Mucosa of stomach (tissue), 1 donor: ENCODE data around the gene GZMH.
"Not testable (repeated sequence)": the region's sequence is repeated elsewhere in the genome, so short reads cannot be mapped to it uniquely, and the experiment has no call there.

Experiments
- H3K27me3 ChIP-seq: one replicate; pipeline ENCODE4 v1.7.0; 2013; ENCODE audit warnings: mild to moderate bottlenecking, low read length; ENCODE audit not compliant: control insufficient read depth, insufficient read depth
- H3K36me3 ChIP-seq: one replicate; pipeline ENCODE4 v1.7.0; 2013; ENCODE audit warnings: low read length; ENCODE audit not compliant: control insufficient read depth, insufficient read depth
- H3K4me1 ChIP-seq: one replicate; pipeline ENCODE4 v1.7.0; 2013; ENCODE audit warnings: mild to moderate bottlenecking, low read length; ENCODE audit not compliant: control insufficient read depth, insufficient read depth
- H3K4me3 ChIP-seq: one replicate; pipeline ENCODE4 v1.7.0; 2013; ENCODE audit warnings: low read length
- H3K9ac ChIP-seq: one replicate; pipeline ENCODE4 v1.7.0; 2013; ENCODE audit warnings: mild to moderate bottlenecking, low read length, moderate library complexity
- H3K9me3 ChIP-seq: one replicate; pipeline ENCODE4 v1.7.0; 2013; ENCODE audit warnings: mild to moderate bottlenecking, low read length, moderate library complexity; ENCODE audit not compliant: control insufficient read depth
- donor health status: Pancreatic carcinoma.

Gene GZMH

GRCh38 chr14:24613747-24614146 is 4.3 kb upstream of the GZMH start:
- H3K9ac ChIP-seq: no peak overlapping the region
- no peaks in the 10 kb centered on the region for H3K27me3 ChIP-seq
- H3K4me1 ChIP-seq: no peaks in the 10 kb centered on the region
- H3K4me3 ChIP-seq: no peak overlapping the region
- no peaks in the 10 kb centered on the region for H3K9me3 ChIP-seq
- no peaks in the 10 kb centered on the region for H3K36me3 ChIP-seq

- Histone ChIP-seq H3K36me3 (no peaks in the 10 kb centered on the region), H3K4me1 (no peaks in the 10 kb centered on the region), H3K27me3 (no peaks in the 10 kb centered on the region), H3K9ac (no peak overlapping the region), H3K9me3 (no peaks in the 10 kb centered on the region), H3K4me3 (no peak overlapping the region)
Measured at GRCh38 chr14:24613241-24613640, 3.8 kb upstream of the GZMH start.

DNA sequence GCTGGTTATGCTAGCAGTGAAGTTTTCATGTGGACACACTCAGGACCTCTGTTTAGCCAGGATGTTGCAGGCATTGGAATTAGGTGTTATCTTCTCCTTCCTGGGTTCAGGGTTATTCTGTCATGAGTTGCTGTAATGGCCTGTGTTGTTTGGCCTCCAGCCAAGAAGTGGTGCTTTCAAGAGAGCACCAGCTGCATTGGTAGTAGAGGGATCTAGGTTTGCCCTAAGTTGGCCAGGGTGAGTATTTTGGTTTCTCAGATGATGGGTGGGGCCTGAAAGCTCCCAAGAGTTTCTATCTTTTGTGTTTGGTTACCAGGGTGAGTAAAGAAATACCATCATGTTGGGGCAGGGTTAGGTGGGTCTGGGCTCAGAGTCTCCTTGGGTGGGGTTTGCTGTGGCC is 2.7 kb upstream of the GZMH start:
- Histone ChIP-seq H3K4me1 (no peaks in the 10 kb centered on the region), H3K36me3 (no peaks in the 10 kb centered on the region), H3K27me3 (no peaks in the 10 kb centered on the region), H3K9me3 (no peaks in the 10 kb centered on the region), H3K4me3 (no peak overlapping the region), H3K9ac (no peak overlapping the region)

DNA sequence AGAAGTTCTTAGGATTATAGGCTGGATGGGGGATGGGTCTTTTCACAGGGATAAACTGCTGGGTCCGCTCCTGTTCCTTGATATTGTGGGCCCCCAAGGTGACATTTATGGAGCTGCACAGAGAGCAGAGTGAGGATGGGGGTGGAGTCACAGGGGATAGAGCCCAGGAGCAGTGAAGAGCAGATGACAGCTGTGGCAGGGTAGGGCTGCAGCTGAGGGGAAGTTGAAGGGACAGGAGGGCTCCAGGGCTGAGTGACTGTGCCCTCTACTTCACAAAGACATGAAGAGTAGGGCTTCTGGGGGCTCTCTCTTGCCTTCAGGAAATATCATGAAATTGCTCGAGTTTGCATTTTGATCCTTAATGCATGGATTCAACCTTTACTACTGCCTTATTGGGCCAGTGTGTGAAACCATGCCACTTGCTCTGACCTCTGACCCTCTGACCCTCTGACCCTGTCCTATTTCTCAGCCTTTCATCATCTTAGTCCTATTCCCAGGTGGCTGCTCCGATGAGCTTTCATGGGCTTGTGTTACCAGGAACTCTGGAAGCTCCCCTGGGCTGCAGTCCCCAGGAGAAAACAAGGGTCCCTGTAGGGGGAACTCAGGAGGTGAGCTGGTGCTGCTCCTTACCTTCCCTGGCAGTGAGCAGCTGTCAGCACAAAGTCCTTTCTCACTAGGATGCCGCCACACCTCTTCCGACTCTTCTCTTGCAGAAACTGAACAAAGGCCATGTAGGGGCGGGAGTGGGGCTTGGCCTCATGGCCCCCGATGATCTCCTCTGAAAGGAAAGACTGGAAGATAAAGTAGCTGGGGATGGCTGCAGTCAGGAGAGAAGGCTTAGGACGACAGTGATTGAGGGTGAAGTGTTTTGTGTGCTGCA is 1.6 kb downstream of the GZMH start:
- no peaks in the 10 kb centered on the region for H3K4me1 ChIP-seq
- no peaks in the 10 kb centered on the region for H3K9me3 ChIP-seq
- H3K27me3 ChIP-seq: no peaks in the 10 kb centered on the region
- no peak overlapping the region for H3K4me3 ChIP-seq
- no peaks in the 10 kb centered on the region for H3K36me3 ChIP-seq
- H3K9ac ChIP-seq: no peak overlapping the region

- H3K27me3 ChIP-seq: no peaks in the 10 kb centered on the region
- no peak overlapping the region for H3K4me3 ChIP-seq
Measured at GRCh38 chr14:24607081-24607480, 2.4 kb downstream of the GZMH start.

DNA sequence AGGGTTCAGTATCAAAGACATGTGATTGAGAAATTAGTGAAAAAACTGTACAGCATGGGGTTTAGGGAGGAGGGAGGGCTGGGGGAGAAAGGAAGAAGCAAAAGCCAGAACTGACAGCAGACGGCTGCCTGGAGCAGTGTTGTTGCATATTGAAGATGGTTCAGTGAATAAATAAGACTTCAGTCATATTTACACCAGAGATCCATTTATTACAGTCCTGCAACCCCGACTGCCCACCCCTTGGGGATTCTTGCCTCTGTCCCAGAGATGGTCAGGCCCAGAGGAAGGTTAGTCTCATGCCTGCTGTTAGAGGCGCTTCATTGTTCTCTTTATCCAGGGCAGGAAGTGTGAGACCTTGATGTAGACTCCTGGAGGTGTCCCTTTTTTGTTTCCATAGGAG is 3.2 kb downstream of the GZMH start:
- H3K9me3 ChIP-seq: no peaks in the 10 kb centered on the region
- no peak overlapping the region for H3K4me3 ChIP-seq
- no peaks in the 10 kb centered on the region for H3K4me1 ChIP-seq
- no peaks in the 10 kb centered on the region for H3K36me3 ChIP-seq
- H3K27me3 ChIP-seq: no peaks in the 10 kb centered on the region
- H3K9ac ChIP-seq: no peak overlapping the region

More at GRCh38 chr14:24607081-24607480, 2.4 kb downstream of the GZMH start:
- Histone ChIP-seq H3K36me3 (no peaks in the 10 kb centered on the region), H3K9me3 (no peaks in the 10 kb centered on the region), H3K4me1 (no peaks in the 10 kb centered on the region), H3K9ac (no peak overlapping the region)

DNA sequence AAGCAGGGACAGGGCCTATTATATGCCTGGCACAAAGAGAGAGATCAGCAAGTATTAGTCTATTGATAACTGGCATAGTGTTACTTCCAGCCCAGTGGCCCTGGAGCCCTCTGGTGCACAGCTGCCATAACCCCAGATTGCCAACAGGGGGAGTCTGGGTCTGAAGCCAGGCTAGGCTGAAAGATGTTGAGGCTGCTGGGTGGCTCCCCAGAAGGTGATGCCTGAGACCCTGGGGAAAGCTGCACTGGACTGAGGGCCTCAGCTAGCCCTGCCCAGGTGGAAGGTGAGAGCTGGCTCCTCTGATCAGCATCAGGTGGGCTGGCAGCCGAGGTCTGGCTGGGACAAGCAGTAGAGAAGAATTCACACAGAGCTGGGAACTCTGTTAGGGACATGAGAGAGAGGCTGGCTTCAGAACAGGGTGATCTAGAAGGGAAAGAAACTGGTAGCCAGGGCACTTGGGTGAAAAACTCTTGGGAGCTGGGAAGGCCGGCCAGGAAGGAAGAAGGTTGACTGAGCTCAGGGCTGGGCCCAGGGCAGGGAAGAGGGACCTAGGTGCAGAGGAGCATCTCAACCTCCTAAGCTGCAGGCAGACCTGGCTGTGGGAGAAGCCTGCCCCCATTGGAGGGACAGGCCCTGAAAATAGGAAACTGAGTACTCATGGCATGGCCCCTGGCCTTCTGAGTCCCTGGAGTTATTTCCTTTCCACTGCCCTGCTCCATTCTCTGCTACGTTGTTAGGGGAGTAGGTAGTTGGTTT is 3.9 kb downstream of the GZMH start:
- H3K27me3 ChIP-seq: no peaks in the 10 kb centered on the region
- H3K36me3 ChIP-seq: no peaks in the 10 kb centered on the region
- H3K9me3 ChIP-seq: no peaks in the 10 kb centered on the region
- no peaks in the 10 kb centered on the region for H3K4me1 ChIP-seq
- H3K4me3 ChIP-seq: no peak overlapping the region
- no peak overlapping the region for H3K9ac ChIP-seq

DNA sequence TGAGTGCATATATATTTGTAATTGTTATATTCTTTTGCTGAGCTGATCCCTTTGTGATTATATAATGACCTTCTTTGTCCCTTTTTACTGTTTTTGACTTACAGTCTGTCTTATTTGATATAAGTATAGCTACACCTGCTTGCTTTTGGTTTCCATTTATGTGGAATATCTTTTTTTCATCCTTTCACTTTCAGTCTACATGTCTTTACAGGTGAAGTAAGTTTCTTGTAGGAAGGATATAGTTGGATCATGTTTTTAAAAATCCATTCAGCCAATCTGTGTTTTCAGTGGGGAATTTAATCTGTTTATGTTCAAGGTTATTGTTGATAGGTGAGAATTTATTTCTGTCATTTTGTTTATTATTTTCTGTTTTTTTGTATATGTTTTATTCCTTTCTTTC is 12.1 kb downstream of the GZMH start:
- Histone ChIP-seq H3K36me3 (no peaks in the 10 kb centered on the region), H3K9ac (no peak overlapping the region), H3K4me1 (no peaks in the 10 kb centered on the region), H3K9me3 (no peaks in the 10 kb centered on the region), H3K4me3 (no peak overlapping the region), H3K27me3 (no peaks in the 10 kb centered on the region)

GRCh38 chr14:24595073-24595808 is 14.2 kb downstream of the GZMH start:
- no peaks in the 10 kb centered on the region for H3K27me3 ChIP-seq
- no peak overlapping the region for H3K4me3 ChIP-seq
- H3K4me1 ChIP-seq: no peaks in the 10 kb centered on the region
- H3K9ac ChIP-seq: no peak overlapping the region
- H3K36me3 ChIP-seq: no peaks in the 10 kb centered on the region
- no peaks in the 10 kb centered on the region for H3K9me3 ChIP-seq

GRCh38 chr14:24591004-24591403 is 18.5 kb downstream of the GZMH start:
- not testable (repeated sequence) for H3K9ac ChIP-seq, H3K4me1 ChIP-seq, H3K4me3 ChIP-seq, H3K9me3 ChIP-seq, H3K27me3 ChIP-seq, H3K36me3 ChIP-seq

DNA sequence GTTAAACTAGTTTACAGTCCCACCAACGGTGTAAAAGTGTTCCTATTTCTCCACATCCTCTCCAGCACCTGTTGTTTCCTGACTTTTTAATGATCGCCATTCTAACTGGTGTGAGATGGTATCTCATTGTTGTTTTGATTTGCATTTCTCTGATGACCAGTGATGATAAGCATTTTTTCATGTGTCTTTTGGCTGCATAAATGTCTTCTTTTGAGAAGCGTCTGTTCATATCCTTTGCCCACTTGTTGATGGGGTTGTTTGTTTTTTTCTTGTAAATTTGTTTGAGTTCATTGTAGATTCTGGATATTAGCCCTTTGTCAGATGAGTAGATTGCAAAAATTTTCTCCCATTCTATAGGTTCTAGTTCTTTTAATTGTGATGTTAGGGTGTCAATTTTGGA is 25.1 kb downstream of the GZMH start:
- H3K4me3 ChIP-seq, H3K4me1 ChIP-seq, H3K27me3 ChIP-seq, H3K9ac ChIP-seq, H3K9me3 ChIP-seq, H3K36me3 ChIP-seq: not testable (repeated sequence)

GRCh38 chr14:24578558-24578957 is 30.9 kb downstream of the GZMH start:
- Histone ChIP-seq H3K36me3 (no peaks in the 10 kb centered on the region), H3K27me3 (no peaks in the 10 kb centered on the region), H3K9me3 (no peaks in the 10 kb centered on the region)

More at GRCh38 chr14:24578558-24578957, 30.9 kb downstream of the GZMH start:
- Histone ChIP-seq H3K4me3 (no peak overlapping the region), H3K4me1 (no peaks in the 10 kb centered on the region), H3K9ac (no peak overlapping the region)
